Kidney (tissue), 14 donors: ENCODE data around the gene SEMA5A. TPM values are rescaled to one million over a fixed set of nuclear protein-coding genes. Genes with fewer than 3 reads are reported as not detected.

Experiments
- DNase-seq, 5 donors: peaks; one replicate each; pipeline ENCODE4 v3.0.0-alpha.2; 2013 to 2020
- FAIRE-seq: peaks from 2 replicates; lab custom pipeline; 2012; peaks lifted over from hg19 to GRCh38; lab: Jason Lieb, UNC
- H3K27ac ChIP-seq, 2 donors: one replicate each; pipeline ENCODE4 v1.7.0; 2013; ENCODE audit warnings: low read depth in 2 of 2, low read length in 2 of 2, inconsistent platforms in 1 of 2
- H3K27me3 ChIP-seq: one replicate; pipeline ENCODE4 v1.7.1; 2013; ENCODE audit warnings: low read length, inconsistent platforms; ENCODE audit not compliant: control insufficient read depth, insufficient read depth
- H3K36me3 ChIP-seq, 3 donors: one replicate each; pipeline versions ENCODE4 v1.7.0 to v1.7.1; 2013; ENCODE audit warnings: low read length in 3 of 3, control low read depth in 1 of 3, inconsistent platforms in 1 of 3; ENCODE audit not compliant: insufficient read depth in 3 of 3, control insufficient read depth in 2 of 3
- H3K4me1 ChIP-seq, 3 donors: one replicate each; pipeline versions ENCODE4 v1.7.0 to v1.7.1; 2013; ENCODE audit warnings: low read length in 3 of 3, inconsistent platforms in 1 of 3, low read depth in 1 of 3; ENCODE audit not compliant: control insufficient read depth in 2 of 3, insufficient read depth in 2 of 3
- H3K4me3 ChIP-seq, 3 donors: one replicate each; pipeline versions ENCODE4 v1.7.0 to v1.8.1; 2013; ENCODE audit warnings: low read length in 3 of 3, control low read depth in 1 of 3, inconsistent platforms in 1 of 3
- H3K9ac ChIP-seq, 3 donors: one replicate each; pipeline versions ENCODE4 v1.7.0 to v1.7.1; 2013; ENCODE audit warnings: low read length in 3 of 3, control low read depth in 1 of 3, inconsistent platforms in 1 of 3
- H3K9me3 ChIP-seq, 3 donors: one replicate each; pipeline versions ENCODE4 v1.7.0 to v1.7.1; 2013; ENCODE audit warnings: low read length in 3 of 3, control low read depth in 1 of 3, inconsistent platforms in 1 of 3; ENCODE audit not compliant: control insufficient read depth in 2 of 3, insufficient read depth in 1 of 3
- CTCF ChIP-seq: IDR thresholded peaks from 3 replicates; pipeline ENCODE4 v1.5.1; 2012; ENCODE audit warnings: mild to moderate bottlenecking, moderate library complexity, borderline replicate concordance; ENCODE audit not compliant: insufficient read depth; ENCODE audit errors: extremely low read depth
- intact Hi-C: fragments of 100-400 bp; cut with DNase I; formaldehyde crosslinking; loops from one replicate; pipeline ENCODE4 v1.11.1; 2022
- polyA plus RNA-seq: library from polyadenylated mRNA; stranded (reverse); fragments of 350-450 nt; fragmentation: Illumina TruSeq; extraction: RNeasy Lipid Tissue Mini Kit (QIAGEN cat#74804); gene quantifications from one replicate; pipeline ENCODE4 v1.2.3, GENCODE V29; 2014; ENCODE audit warnings: low read depth, low replicate concordance; ENCODE audit not compliant: insufficient read depth
- total RNA-seq: library from RNA; stranded (reverse); fragmentation: NEBNext Ultra II Directional; extraction: Animal tissue kit (Norgen Biotek cat#: 25700); gene quantifications from one replicate; pipeline ENCODE4 v1.2.1, GENCODE V29; 2021
- donor health status: control.
- donor health status: control.
- donor health status: control.
- donor health status: control.
- donor health status: control.
- donor health status: DM: yes; HTN: yes; CAD: no.
- donor health status: Normal renal cell carcinoma (clear cell type).

Gene SEMA5A
- total and polyA plus RNA-seq, 2 donors from 2014 or later = 7.9 to 23.3 TPM

DNA sequence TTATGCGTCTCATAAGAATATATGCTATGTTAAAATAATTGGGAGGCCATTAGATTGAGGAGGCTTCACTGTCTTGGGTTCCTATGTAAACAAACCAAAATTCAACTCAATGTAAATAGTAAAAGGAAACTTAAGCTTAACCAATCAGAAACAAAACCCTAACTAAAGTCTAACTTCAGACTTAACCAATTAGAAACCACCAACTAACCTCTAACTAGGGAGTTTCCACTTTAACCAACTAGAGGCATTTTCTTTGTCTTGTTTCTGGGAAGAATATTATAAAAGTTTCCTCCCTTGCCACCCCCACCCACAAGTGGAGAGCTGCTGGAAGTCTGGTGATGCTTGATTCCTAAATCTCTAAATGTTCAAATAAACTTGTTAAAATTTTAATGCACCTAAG lies 214.5 kb downstream of the SEMA5A start:
- Histone ChIP-seq H3K27ac (no peak overlapping the region), H3K36me3 (peaks cover 0 to 3% (median 0%) of the 10 kb centered on the region in 3 donors), H3K27me3 (no peaks in the 10 kb centered on the region), H3K9me3 (no peaks in the 10 kb centered on the region), H3K4me1 (no peaks in the 10 kb centered on the region), H3K4me3 (no peak overlapping the region), H3K9ac (no peak overlapping the region)
- DNase-seq (no peak), FAIRE-seq (no peak)
- intact Hi-C loops = no loop called here
- TF ChIP-seq CTCF = no peak

DNA sequence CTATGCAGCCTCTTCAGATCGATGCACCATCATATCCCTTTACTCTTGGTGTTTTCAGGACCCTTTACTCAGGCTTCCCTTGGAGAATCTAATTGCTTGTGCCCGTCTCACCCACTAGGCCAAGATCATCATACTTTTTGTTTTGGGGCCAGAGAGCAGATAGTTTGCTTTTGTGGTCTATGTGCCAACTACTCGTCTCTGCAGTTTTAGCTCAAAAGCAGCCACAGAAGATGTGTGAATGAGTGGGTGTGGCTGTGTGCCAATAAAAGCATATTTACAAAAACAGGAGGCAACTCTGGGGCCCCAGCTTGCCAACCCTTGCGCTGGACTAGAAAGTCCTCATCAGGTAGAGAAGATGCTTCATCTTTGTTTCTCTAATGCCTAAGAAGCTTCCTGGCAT lies 216.8 kb downstream of the SEMA5A start:
- Histone ChIP-seq H3K9ac (no peak overlapping the region), H3K36me3 (peaks cover 0 to 3% (median 0%) of the 10 kb centered on the region in 3 donors), H3K27me3 (no peaks in the 10 kb centered on the region), H3K9me3 (no peaks in the 10 kb centered on the region), H3K4me3 (no peak overlapping the region), H3K4me1 (no peaks in the 10 kb centered on the region), H3K27ac (no peak overlapping the region)
- DNase-seq = no peak
- intact Hi-C loops = no loop called here
- no peak for TF ChIP-seq CTCF
- FAIRE-seq = no peak

DNA sequence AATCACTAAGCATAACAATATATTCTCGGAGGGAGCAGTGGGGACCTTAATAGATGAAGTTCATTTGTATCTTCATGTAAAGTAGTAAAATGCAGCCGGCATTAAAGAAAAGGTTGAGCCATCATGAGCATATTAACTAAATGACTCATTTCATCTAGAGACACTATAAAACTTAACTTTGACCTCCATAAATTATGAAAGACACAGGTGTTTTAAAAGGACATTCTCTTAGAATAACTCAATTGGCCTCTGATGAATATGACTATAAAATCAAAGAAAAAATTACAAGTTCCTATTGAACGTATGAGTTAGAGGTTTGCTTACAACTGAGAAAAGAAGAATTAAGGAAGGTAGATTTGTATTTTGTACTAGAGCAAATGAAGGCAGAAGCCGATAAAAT lies 220.3 kb downstream of the SEMA5A start:
- Histone ChIP-seq H3K27ac (no peak overlapping the region), H3K36me3 (no peaks in the 10 kb centered on the region), H3K9me3 (no peaks in the 10 kb centered on the region), H3K27me3 (no peaks in the 10 kb centered on the region), H3K9ac (no peak overlapping the region), H3K4me3 (no peak overlapping the region), H3K4me1 (no peaks in the 10 kb centered on the region)
- intact Hi-C loops = no loop called here
- FAIRE-seq (no peak), DNase-seq (no peak)
- TF ChIP-seq CTCF = no peak
